ENCODE results near the gene SNRNP40.

The SNRNP40 gene

DNA sequence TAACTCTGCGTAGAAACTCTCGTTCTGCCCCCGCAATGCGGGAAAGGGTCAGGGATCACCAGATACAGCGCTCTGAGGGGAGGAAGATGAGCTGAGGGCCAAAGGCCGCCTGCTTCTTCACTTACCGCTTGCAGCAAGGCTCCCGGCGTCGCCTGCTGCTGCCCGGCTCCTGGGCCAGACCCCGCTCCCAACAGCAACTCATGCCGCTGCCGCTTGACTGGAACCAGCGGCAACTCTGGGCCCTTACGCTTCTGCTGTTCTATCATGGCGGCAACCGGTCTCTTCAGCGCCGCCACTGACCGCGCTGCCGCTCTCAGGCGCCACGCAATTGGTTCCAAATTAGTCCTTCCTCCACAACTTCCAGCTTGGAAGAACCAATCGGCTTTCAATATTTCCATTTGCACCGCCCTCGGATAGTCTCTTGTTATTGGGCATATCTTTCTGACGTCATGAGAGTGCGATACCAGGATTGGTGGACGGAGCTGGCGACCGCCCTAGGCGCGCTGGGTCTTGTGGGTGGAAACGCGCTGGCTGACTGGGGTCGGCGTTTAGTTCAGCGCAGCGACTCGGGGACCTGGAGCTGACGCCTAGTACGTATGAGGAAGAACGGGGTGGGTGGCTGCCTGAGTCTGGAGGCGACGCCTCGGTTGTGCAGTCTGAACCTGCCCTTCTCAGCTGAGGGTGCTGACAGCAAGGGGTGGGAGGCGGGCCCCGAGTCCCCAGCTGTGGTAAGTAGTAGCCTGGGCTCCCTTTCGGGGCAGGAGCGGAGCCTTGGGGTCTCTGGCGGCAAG, at the start of gene SNRNP40, which contains the start of gene ZCCHC17:
TSS of gene SNRNP40 (minus strand) at position 303 of the 791 bp plus-strand sequence. CDS start at position 266, 37 bp downstream.
TSS of gene ZCCHC17 (plus strand) at position 547 of the 791 bp plus-strand sequence. CDS start 13,067 bp downstream, outside the sequence.
- in situ Hi-C loops (cut with HindIII; ENCODE audit: low sequenced_read_pairs), result no loop called here

DNA sequence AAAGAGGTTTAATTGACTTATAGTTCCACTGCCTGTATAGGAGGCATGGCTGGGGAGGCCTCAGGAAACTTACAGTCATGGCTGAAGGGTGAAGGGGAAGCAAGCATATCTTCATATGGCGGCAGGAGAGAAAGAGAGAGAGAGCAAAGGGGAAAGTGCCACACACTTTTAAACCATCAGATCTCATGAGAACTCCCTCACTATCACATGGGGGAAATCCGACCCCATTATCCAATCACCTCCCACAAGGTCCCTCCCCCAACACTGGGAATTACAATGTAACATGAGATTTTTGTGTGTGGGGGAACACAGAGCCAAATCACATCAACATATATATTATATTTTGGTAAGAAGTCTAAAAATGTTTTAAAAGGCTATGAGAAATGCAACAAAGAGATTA, 49.0 kb upstream of the SNRNP40 start:
- in situ Hi-C loops (cut with HindIII; ENCODE audit: low sequenced_read_pairs), result no loop called here

DNA sequence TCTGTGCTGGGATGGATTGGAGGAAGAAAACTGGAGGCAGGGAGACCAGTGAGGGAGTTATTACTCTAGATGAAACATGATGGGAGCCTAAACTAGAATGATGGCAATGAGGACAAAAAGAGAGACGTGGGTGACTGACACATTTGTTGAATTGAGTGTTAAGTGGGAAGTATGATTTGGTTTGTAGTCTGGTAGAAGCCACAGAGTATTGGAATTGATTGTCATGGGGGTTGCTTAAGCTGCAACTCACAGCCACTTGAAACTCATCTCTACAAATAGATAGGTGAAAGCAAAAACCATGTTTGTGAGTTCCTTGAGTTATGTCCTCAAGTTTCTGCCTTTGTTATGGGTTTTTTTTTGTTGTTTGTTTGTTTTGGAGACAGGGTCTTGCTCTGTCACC, 47.9 kb upstream of the SNRNP40 start:
- in situ Hi-C loops (cut with HindIII; ENCODE audit: low sequenced_read_pairs), result no loop called here

- in situ Hi-C loops (cut with HindIII; ENCODE audit: low sequenced_read_pairs), result no loop called here
Measured at GRCh38 chr1:31336687-31337467, 40.3 kb upstream of the SNRNP40 start.

DNA sequence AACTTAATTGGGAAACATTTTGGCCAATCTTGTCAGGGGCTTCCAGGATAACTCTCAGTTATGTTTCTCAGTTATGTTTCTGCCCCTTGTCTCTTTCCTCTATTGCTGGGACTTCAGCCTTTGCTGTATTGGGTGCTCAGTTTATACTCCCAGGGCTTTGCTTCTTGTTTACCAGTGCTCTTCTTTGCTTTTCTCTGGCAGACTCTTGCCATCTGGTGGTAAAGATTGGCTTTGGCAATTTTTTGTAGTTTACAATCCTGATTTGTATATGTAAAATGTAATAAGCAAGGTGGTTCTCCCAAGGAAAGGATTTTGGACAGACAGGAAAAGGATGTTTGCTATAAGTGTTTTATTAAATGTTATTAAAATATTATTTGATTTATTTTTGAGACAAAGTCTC, 38.4 kb upstream of the SNRNP40 start:
- in situ Hi-C loops (cut with HindIII; ENCODE audit: low sequenced_read_pairs), result no loop called here

GRCh38 chr1:31327381-31327780, 30.8 kb upstream of the SNRNP40 start:
- in situ Hi-C loops (cut with HindIII; ENCODE audit: low sequenced_read_pairs), result no loop called here

DNA sequence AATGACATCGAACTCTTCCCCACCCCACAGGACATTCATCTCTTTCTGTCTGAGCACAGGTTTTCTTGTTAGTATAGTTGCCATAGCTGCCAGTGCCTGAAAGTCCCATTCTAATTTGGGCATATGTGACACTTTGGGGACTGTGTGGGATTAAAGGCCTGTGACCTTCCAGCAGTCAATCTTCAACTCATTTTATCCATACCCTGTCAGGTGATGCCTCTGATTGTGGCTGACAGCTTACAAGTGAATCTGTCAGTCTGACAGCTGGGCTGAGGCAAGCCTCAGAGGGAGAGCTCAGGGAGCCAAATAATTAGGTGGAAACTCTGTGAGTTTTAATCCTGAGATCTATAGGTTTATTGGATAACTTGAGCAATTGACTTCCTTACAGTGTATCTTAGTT, 29.9 kb upstream of the SNRNP40 start:
- in situ Hi-C loops (cut with HindIII; ENCODE audit: low sequenced_read_pairs), result no loop called here

DNA sequence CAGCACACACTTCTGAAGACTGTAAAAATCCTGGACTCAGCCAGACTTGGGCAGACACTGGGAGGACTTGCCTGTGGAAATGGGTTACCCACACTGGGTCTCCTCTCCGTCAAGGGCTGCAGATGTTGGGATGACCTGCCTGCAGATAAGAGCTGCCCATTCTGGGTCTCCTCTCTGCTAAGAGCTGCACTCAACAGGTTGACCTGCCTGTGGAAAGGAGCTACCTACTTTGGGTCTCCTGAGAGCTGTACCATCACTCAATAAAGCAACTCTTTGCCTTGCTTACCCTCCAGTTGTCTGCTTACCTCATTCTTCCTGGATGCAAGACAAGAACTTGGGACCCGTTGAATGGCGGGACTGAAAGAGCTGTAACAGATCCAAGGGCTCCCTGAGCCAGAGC, 28.4 kb upstream of the SNRNP40 start:
- in situ Hi-C loops (cut with HindIII; ENCODE audit: low sequenced_read_pairs), result no loop called here

- in situ Hi-C loops (cut with HindIII; ENCODE audit: low sequenced_read_pairs), result no loop called here
Measured at GRCh38 chr1:31324093-31324492, 27.5 kb upstream of the SNRNP40 start.

DNA sequence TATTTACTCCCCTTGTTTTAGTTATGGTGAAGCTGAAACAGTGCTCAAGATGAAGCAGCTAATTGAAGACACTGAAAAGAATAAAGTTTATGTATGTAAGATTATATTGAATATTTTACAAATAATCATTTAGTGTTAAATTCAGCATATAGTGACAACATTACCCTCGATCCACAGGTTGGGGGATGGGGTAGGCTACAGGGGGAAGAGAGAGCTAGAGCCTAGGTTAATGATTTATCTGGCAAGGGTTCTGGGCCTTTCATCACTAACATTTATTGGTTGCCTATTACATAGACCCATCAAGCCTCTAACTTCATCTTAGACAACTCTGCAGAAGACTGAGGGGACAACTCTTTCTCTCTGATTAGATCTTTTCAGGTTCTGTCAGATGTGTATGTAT, 21.6 kb upstream of the SNRNP40 start:
- in situ Hi-C loops (cut with HindIII; ENCODE audit: low sequenced_read_pairs), result no loop called here

GRCh38 chr1:31315902-31316301, 19.3 kb upstream of the SNRNP40 start:
- in situ Hi-C loops (cut with HindIII; ENCODE audit: low sequenced_read_pairs), result no loop called here

DNA sequence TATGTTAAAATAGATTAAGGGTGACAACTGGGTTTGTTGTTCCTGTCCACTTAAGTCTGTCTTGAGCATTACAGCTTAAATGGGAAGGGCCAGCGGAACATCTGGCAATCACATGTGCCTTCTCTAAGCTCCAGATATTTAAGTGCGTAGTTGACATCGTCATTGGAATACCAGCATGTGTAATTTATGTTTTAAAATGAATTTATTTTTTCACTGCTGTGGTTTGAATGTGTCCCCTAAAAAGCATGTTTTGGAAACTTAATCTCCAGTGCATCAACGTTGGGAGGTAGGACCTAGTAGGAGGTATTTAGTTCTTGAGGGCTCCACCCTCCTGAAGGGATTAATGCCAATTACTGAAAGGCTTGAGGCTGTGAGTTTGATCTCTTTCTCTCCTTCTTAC, 13.6 kb upstream of the SNRNP40 start:
- in situ Hi-C loops (cut with HindIII; ENCODE audit: low sequenced_read_pairs), result no loop called here

- in situ Hi-C loops (cut with HindIII; ENCODE audit: low sequenced_read_pairs), result no loop called here
Measured at GRCh38 chr1:31308036-31308435, 11.4 kb upstream of the SNRNP40 start.

- in situ Hi-C loops (cut with HindIII; ENCODE audit: low sequenced_read_pairs), result no loop called here
Measured at GRCh38 chr1:31306278-31306677, 9.7 kb upstream of the SNRNP40 start.

DNA sequence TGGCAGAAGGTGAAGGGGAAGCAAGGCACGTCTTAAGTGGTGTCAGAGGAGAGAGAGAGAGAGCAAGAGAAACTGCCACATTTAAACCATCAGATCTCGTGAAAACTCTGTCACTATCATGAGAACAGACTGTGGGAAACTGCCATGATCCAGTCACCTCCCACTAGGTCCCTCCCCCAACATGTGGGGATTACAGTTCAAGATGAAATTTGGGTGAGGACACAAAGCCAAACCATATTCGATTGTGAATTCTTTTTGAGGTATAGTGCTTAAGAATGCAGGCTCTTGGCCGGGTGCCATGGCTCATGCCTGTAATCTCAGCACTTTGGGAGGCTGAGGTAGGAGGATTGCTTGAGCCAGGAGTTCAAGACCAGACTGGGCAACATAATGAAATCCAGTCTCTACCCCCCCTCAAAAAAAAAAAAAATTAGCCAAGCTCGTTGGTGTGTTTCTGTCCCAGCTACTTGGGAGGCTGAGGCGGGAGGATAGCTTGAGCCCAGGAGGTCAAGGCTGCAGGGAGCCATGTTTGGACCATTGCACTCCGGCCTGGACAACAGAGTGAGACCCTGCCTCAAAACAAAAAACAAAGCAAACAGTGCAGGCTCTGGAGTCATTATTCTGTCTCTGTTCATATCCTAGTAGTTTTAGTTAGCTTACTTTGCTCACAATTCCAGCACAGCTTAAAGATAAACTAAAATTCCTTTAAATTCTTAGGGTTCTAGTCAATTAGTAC, 6.3 kb upstream of the SNRNP40 start:
- in situ Hi-C loops (cut with HindIII; ENCODE audit: low sequenced_read_pairs), result no loop called here

DNA sequence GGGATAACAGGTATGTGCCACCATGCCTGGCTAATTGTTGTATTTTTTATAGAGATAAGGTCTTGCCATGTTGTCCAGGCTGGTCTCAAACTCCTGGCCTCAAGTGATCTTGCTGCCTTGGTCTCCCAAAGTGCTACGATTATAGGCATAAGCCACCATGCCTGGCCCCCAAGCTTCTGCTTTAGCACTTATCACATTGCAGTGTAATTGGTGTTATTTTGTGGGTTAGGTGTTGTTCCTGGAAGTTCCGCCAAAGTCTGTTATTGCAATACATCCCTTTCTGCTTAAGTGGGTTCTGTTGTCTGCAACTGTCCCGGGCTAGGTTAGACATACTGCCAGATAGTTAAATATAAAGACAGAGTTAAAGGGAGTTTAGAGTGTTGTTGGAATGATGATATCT, 3.6 kb upstream of the SNRNP40 start:
- in situ Hi-C loops (cut with HindIII; ENCODE audit: low sequenced_read_pairs), result no loop called here

DNA sequence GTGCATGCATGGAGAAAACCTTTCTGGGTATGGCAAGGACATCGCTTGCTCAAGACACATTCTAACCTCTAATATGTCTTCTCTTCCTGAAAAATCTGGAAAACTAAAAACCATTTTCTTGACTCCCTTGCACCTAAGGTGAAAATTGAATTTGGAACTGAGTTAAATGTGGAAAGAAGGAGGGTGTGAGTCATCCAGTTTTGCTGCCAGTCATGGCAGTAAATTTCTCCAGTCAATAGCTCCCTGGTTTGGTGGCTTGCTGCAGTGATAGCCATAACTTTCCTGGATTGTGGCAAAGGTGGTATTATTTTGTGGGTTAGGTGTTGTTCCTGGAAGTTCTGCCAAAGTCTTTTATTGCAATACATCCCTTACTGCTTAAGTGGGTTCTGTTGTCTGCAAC, 2.8 kb upstream of the SNRNP40 start:
- in situ Hi-C loops (cut with HindIII; ENCODE audit: low sequenced_read_pairs), result no loop called here

DNA sequence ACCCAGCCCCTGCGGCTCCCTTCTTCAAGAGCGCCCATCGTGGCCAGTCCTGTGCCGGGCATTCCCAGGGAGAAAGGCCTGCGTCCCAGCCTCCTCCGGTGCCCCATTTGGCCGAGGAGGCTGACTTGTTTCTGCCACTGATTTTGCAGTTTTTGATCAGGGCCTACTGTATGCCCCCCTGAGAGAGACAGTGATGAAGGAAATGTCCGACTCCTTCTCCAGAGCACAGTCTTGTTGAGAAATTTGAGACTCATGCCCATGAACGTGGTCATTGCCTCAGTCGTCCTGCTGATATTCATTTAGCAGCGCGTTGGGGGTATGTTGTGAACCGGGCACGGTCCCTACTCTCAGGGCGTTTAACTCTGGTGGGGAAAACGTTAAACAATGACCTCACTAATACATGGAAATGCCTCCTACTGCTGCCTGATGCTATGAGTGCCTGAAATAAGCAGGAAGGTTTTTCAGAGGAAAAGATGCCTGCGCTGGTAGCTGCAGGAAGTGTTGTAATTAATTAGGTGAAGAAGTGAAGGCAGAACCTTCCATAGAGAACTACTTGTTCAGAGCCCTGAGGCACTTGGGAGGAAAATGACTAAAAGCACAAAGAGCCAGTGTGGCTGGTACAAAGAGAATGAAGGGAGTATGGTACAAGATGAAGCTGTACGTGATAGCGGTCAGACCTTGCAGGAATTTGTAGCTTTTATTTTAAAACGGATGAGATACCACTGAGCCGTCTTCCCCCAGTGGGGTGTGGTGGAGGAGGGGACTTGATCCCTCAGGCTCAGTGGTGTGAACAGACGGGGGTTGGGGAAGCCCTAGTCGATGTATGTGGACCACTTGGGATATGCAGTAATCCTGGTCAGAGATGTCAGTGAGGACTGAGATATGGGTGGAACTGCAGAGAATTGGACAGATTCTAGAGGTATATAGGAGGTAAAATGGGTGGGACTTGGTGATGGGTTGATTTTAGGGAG, 974 bp upstream of the SNRNP40 start:
- in situ Hi-C loops (cut with HindIII; ENCODE audit: low sequenced_read_pairs), result no loop called here

DNA sequence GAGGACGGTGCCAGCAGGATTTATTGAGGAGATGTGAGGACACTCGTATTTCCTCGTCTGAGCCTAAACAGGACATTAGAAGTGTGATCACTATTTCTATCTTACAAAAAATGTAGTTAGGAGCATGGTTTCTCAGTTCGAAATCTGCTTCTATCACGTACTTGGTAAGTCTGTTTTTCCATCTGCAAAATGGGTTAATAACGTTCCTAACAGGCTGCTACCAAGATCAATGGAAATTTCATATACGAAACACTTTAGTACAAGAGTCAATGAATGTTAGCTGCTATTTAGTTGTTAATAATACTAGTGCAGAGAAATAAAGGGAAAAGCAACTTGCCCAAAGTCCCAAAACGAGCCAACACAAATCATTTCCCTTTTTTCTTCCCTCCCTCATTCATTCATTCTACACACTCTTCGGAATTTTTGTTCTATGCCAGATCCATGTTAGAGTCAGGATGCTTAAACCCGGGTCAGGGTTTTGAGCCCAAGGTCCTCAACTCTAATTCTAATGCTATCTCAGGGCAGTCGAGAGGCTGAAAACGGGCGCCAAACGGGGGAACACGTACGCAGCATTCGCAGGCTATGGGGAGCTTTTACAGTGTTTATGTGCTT, 608 bp downstream of the SNRNP40 start:
- in situ Hi-C loops (cut with HindIII; ENCODE audit: low sequenced_read_pairs), result no loop called here

- in situ Hi-C loops (cut with HindIII; ENCODE audit: low sequenced_read_pairs), result no loop called here
Measured at GRCh38 chr1:31289021-31289420, 7.6 kb downstream of the SNRNP40 start.

All from endothelial cell of hepatic sinusoid (primary cell).